ENCODE results near the gene TRPM1. TPM values are rescaled to one million over a fixed set of nuclear protein-coding genes. Genes with fewer than 3 reads are reported as not detected.

TRPM1 gene
- total and polyA plus RNA-seq, 12 donors = 0.34 TPM; not detected in 11

GRCh38 chr15:31082771-31083369 is 18.7 kb downstream of the TRPM1 start:
- no peaks in the 10 kb centered on the region for H3K4me1 ChIP-seq (replicated peaks in 1 of 2)
- intact Hi-C loops (cut with DNase I) = no loop called here
- H3K36me3 ChIP-seq (replicated peaks in 1 of 2) = no peaks in the 10 kb centered on the region
- 69 to 82% (median 79%) methylated on average over 11 of the region's 11 CpGs for WGBS, 4 donors
- H3K4me3 ChIP-seq = no peak overlapping the region
- no peak for DNase-seq
- no peaks in the 10 kb centered on the region for H3K9me3 ChIP-seq (replicated peaks in 1 of 3)
- H3K27ac ChIP-seq = no peak overlapping the region
- H3K27me3 ChIP-seq = no peaks in the 10 kb centered on the region
- TF ChIP-seq CTCF (IDR thresholded peaks at IDR 0.05) (no peak), POLR2A (IDR thresholded peaks at IDR 0.05) (no peak)

- H3K27me3 ChIP-seq = no peaks in the 10 kb centered on the region
- DNase-seq = no peak
- TF ChIP-seq CTCF (IDR thresholded peaks at IDR 0.05) (no peak), POLR2A (IDR thresholded peaks at IDR 0.05) (no peak)
- H3K27ac ChIP-seq = no peak overlapping the region
- intact Hi-C loops (cut with DNase I) = no loop called here
- no peaks in the 10 kb centered on the region for H3K36me3 ChIP-seq (replicated peaks in 1 of 2)
- no peak overlapping the region for H3K4me3 ChIP-seq
- no peaks in the 10 kb centered on the region for H3K9me3 ChIP-seq (replicated peaks in 1 of 3)
- no peaks in the 10 kb centered on the region for H3K4me1 ChIP-seq (replicated peaks in 1 of 2)
- 69 to 75% (median 70%) methylated on average over 5 to 6 of the region's 6 CpGs for WGBS, 4 donors
Measured at GRCh38 chr15:31081588-31082250, 19.8 kb downstream of the TRPM1 start.

- no peaks in the 10 kb centered on the region for H3K4me1 ChIP-seq (replicated peaks in 1 of 2)
- H3K4me3 ChIP-seq = peak overlapping the region in 1 of 4 donors; percentile 50
- 43 to 71% (median 55%) methylated on average over 8 to 11 of the region's 11 CpGs for WGBS, 4 donors
- no peaks in the 10 kb centered on the region for H3K27me3 ChIP-seq
- TF ChIP-seq CTCF (IDR thresholded peaks at IDR 0.05) (no peak), POLR2A (IDR thresholded peaks at IDR 0.05) (no peak)
- no peak for DNase-seq
- no peaks in the 10 kb centered on the region for H3K9me3 ChIP-seq (replicated peaks in 1 of 3)
- intact Hi-C loops (cut with DNase I) = no loop called here
- H3K27ac ChIP-seq = no peak overlapping the region
- H3K36me3 ChIP-seq (replicated peaks in 1 of 2) = no peaks in the 10 kb centered on the region
Measured at GRCh38 chr15:31081056-31081455, 20.5 kb downstream of the TRPM1 start.

- H3K27me3 ChIP-seq = no peaks in the 10 kb centered on the region
- WGBS, 4 donors = 7 to 13% (median 10%) methylated on average over 5 to 26 of the region's 26 CpGs
- no peak for TF ChIP-seq CTCF (IDR thresholded peaks at IDR 0.05)
- TF ChIP-seq POLR2A (IDR thresholded peaks at IDR 0.05) = no peak
- intact Hi-C loops (cut with DNase I) = no loop called here
- no peaks in the 10 kb centered on the region for H3K4me1 ChIP-seq (replicated peaks in 1 of 2)
- no peaks in the 10 kb centered on the region for H3K9me3 ChIP-seq (replicated peaks in 1 of 3)
- H3K27ac ChIP-seq = no peak overlapping the region
- peak; percentile 36 to 65 (median 50) for DNase-seq
- H3K36me3 ChIP-seq (replicated peaks in 1 of 2) = no peaks in the 10 kb centered on the region
- H3K4me3 ChIP-seq = peak overlapping the region in 1 of 4 donors; percentile 50
Measured at GRCh38 chr15:31080591-31081014, 20.9 kb downstream of the TRPM1 start.

Measured in adrenal gland (tissue), 12 donors.